BJ (cell line): ENCODE data around the gene EPB41L4B. TPM values are rescaled to one million over a fixed set of nuclear protein-coding genes. Genes with fewer than 3 reads are reported as not detected.

Source experiments
- CTCF ChIA-PET: fragments of 350-600 bp; formaldehyde crosslinking; extraction: SDS; loops from one replicate; lab custom pipeline; 2021; ENCODE audit warnings: antibody characterized with exemption, inconsistent platforms; lab: Yijun Ruan, JAX
- POLR2A ChIA-PET: fragments of 300-600 bp; sonication (Branson Sonifier 250); formaldehyde crosslinking; extraction: SDS; loops from one replicate; lab custom pipeline; 2021; ENCODE audit warnings: antibody characterized with exemption; lab: Charles Lee
- DNase-seq: peaks from one replicate; pipeline ENCODE4 v3.0.0-alpha.2; 2011; ENCODE audit warnings: low read depth
- H3K27me3 ChIP-seq: 2 replicates; pipeline ENCODE4 v1.6.0; 2011; ENCODE audit warnings: low read length; ENCODE audit not compliant: control insufficient read depth, insufficient read depth
- H3K36me3 ChIP-seq: 2 replicates; pipeline ENCODE4 v1.5.1; 2011; ENCODE audit warnings: low read length; ENCODE audit not compliant: control insufficient read depth, insufficient read depth
- H3K4me3 ChIP-seq: 2 replicates; pipeline ENCODE4 v1.5.1; 2011; ENCODE audit warnings: low read depth, mild to moderate bottlenecking, control low read depth, low read length
- polyA plus RNA-seq: library from polyadenylated mRNA; depleted of rRNA; stranded (reverse); fragments of >200 nt; gene quantifications from 2 replicates; pipeline ENCODE4 v1.2.3, GENCODE V29; 2011
- TF ChIP-seq, protein P1 (sequence below): IDR thresholded peaks from 2 replicates; pipeline ENCODE4 v1.5.1; 2011; ENCODE audit warnings: low read depth, mild to moderate bottlenecking, control low read depth, inconsistent platforms, low read length, moderate library complexity; ENCODE audit not compliant: insufficient read depth

Gene EPB41L4B
- polyA plus RNA-seq, 1 experiment: 0.21 TPM

DNA sequence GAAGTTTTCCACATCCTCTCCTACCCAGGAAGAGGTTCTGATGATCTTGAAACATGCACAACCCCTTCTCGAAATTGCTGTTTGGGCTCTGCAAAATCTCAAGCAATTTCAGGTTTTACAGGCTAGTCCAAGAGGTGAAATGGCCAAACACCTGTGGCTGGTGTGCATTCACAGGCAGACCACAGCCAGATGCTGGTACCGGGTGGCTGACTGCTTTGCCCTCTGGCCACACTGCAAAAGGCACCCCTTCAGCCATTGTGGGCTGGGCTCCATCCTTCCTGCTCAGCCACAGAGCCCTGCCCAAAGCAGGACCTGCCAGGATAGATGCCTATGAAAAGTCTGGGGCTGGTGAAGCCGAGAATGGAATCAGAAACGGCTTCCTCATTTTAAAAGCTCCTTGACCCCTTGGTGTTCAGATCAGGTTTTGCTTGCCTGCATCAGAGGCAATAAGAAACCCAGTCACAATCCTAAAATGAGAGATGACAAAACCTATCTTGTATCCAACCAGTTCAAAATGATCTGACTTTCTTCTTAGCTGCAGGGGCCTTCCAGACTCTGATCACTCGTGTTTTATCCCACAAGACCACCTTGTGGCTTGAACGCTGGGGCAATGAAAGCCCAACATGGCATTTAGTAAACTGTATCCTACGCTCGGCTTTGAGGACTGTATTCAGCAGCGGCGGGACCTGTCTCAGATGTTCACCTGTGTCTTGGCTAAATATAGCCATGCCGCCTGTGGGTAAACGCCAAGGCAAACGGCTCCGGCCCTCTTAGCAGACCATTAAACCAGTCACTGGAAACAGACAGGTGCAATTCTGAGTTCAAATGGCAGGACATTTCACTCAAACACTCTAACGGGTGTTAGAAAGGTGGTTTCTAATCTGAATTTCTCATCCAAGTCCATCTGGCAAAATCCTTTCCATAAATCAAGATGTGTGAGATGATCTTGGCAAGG lies 49.6 kb downstream of the EPB41L4B start:
- DNase-seq: no peak
- POLR2A ChIA-PET: no interaction called here
- Histone ChIP-seq H3K4me3 (no peak overlapping the region), H3K27me3 (peaks cover 3% of the 10 kb centered on the region; the same call in 1 of the 2 replicates), H3K36me3 (no peaks in the 10 kb centered on the region)
- TF ChIP-seq, protein P1, sequence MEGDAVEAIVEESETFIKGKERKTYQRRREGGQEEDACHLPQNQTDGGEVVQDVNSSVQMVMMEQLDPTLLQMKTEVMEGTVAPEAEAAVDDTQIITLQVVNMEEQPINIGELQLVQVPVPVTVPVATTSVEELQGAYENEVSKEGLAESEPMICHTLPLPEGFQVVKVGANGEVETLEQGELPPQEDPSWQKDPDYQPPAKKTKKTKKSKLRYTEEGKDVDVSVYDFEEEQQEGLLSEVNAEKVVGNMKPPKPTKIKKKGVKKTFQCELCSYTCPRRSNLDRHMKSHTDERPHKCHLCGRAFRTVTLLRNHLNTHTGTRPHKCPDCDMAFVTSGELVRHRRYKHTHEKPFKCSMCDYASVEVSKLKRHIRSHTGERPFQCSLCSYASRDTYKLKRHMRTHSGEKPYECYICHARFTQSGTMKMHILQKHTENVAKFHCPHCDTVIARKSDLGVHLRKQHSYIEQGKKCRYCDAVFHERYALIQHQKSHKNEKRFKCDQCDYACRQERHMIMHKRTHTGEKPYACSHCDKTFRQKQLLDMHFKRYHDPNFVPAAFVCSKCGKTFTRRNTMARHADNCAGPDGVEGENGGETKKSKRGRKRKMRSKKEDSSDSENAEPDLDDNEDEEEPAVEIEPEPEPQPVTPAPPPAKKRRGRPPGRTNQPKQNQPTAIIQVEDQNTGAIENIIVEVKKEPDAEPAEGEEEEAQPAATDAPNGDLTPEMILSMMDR: no peak
- CTCF ChIA-PET: interaction anchor here (2.2 kb wide), 1 partner anchor 26 kb away, joined by 5 read pairs; no protein-coding TSS in a partner anchor

DNA sequence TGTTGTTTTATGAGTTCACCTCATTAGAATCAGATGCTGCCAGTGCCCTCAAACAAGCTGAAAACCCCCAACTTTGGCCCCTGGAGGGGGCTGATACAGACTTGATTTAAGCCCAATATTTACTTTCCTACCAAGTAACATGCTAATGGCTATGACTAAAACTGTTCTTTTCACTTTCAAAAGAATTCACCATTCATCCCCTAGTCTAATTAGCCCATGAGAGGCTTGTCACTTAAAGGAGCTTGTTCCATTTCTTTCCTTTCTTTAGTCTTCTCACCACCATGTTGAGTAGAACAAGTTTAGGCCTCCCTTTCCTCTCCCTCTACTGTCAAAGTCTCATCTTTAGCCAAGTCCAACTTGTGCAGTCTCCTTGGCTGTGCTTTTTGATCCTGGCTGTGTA lies 50.4 kb downstream of the EPB41L4B start:
- ChIA-PET CTCF (no interaction called here), POLR2A (no interaction called here)

DNA sequence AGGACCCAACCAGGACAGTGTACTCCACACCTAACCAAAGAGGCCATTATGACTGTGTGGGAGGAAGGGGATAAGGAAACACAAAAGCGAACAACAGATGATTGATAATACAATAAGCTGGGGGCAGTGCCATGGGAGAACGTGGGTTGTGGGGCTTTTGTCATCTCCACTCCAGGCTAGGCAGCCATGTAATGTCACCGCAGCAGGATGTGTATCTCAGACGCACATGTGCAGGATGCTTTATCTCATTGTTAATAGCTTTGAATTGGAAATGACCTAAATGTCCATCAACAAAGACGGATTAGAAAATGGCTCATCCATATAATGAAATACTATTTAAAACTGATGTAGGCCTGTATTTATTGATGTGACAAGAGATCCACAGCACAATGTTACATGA lies 51.0 kb downstream of the EPB41L4B start:
- ChIA-PET CTCF (no interaction called here), POLR2A (no interaction called here)
- Histone ChIP-seq H3K36me3 (no peaks in the 10 kb centered on the region), H3K27me3 (peaks cover 3% of the 10 kb centered on the region; the same call in 1 of the 2 replicates), H3K4me3 (no peak overlapping the region)
- TF ChIP-seq, protein P1: no peak
- DNase-seq: no peak

More for the DNA sequence above, 50.4 kb downstream of the EPB41L4B start:
- H3K27me3 ChIP-seq: peaks cover 3% of the 10 kb centered on the region; the same call in 1 of the 2 replicates
- H3K4me3 ChIP-seq: no peak overlapping the region
- TF ChIP-seq, protein P1: no peak
- no peak for DNase-seq
- no peaks in the 10 kb centered on the region for H3K36me3 ChIP-seq

DNA sequence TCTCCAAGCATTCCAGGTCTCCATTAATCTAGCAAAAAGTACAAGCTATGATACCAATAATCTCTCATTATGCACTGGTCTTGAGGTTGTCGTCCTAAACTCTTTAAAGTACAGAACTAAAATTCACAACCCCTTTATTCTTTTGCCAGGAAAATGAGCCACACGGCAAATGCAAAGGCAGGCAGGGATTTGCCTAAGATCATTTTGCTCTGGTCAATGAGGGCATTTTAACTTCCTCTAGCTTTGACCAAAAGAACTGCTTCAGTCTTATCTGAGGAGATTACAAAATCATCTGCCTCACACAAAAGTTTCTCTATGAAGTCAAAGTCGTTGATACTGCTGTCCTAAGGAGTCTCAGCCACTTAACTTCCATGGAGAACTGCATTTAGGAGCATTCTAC lies 51.8 kb downstream of the EPB41L4B start:
- ChIA-PET CTCF (interaction anchor here (0.8 kb wide), 1 partner anchor 13 kb away, joined by 4 read pairs; no protein-coding TSS in a partner anchor), POLR2A (no interaction called here)
- TF ChIP-seq, protein P1: no peak
- no peak overlapping the region for H3K4me3 ChIP-seq
- no peak for DNase-seq
- peaks cover 3% of the 10 kb centered on the region; the same call in 1 of the 2 replicates for H3K27me3 ChIP-seq
- no peaks in the 10 kb centered on the region for H3K36me3 ChIP-seq

DNA sequence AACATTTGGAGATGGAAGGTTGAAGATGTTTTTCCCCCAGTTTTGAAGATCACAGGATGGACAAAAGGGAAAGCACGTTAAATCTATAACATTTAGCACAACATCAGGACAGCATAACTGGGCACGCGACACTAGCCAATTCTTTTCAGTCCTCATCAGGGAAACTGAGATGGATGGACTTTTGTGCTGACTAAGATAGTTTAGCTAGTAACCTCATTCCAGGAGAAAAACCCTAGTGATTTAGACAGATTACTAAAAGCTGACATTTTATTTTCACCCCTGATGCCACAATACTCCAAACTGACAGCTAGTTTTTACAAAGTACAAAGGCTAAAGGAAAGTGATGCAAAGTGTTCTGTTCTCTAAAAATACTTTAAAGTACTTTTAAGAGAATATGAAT lies 53.3 kb downstream of the EPB41L4B start:
- Histone ChIP-seq H3K36me3 (no peaks in the 10 kb centered on the region), H3K27me3 (peaks cover 3% of the 10 kb centered on the region; the same call in 1 of the 2 replicates), H3K4me3 (no peak overlapping the region)
- ChIA-PET POLR2A (no interaction called here), CTCF (no interaction called here)
- TF ChIP-seq, protein P1: no peak
- DNase-seq: no peak
